GM23248 (cell line): Measurements from ENCODE around the gene ARHGEF10L. TPM values are rescaled to one million over a fixed set of nuclear protein-coding genes. Genes with fewer than 3 reads are reported as not detected.

Experiments
- DNase-seq: peaks from one replicate; pipeline ENCODE4 v3.0.0-alpha.2; 2015
- H2AFZ ChIP-seq: fragments of 200-600 bp; sonication (generic); 2 replicates; pipeline ENCODE4 v1.6.1; 2016; ENCODE audit warnings: antibody characterized with exemption
- H3F3A ChIP-seq: fragments of 200-600 bp; sonication (generic); 2 replicates; pipeline ENCODE4 v1.6.1; 2016; ENCODE audit warnings: mild to moderate bottlenecking, antibody characterized with exemption, mixed run types; ENCODE audit not compliant: insufficient read depth
- H3K27ac ChIP-seq: fragments of 200-600 bp; sonication (generic); 2 replicates; pipeline ENCODE4 v1.5.1; 2016; ENCODE audit warnings: mild to moderate bottlenecking
- H3K27me3 ChIP-seq: fragments of 200-600 bp; sonication (generic); replicated peaks from 2 replicates; pipeline ENCODE4 v1.6.1; 2016; ENCODE audit warnings: mild to moderate bottlenecking; ENCODE audit not compliant: insufficient read depth
- H3K36me3 ChIP-seq: fragments of 200-600 bp; sonication (generic); 2 replicates; pipeline ENCODE4 v1.6.1; 2016; ENCODE audit warnings: low read depth, mild to moderate bottlenecking
- H3K4me1 ChIP-seq: fragments of 200-600 bp; sonication (generic); 2 replicates; pipeline ENCODE4 v1.6.1; 2016; ENCODE audit warnings: mild to moderate bottlenecking; ENCODE audit not compliant: insufficient read depth
- H3K4me2 ChIP-seq: fragments of 200-600 bp; sonication (generic); one replicate; pipeline ENCODE4 v1.6.1; 2016; ENCODE audit warnings: mild to moderate bottlenecking; ENCODE audit not compliant: unreplicated experiment
- H3K4me3 ChIP-seq: fragments of 200-600 bp; sonication (generic); 2 replicates; pipeline ENCODE4 v1.5.1; 2016; ENCODE audit warnings: mild to moderate bottlenecking
- H3K79me2 ChIP-seq: fragments of 200-600 bp; sonication (generic); 2 replicates; pipeline ENCODE4 v1.6.1; 2016; ENCODE audit warnings: mild to moderate bottlenecking; ENCODE audit not compliant: insufficient read depth
- H3K9ac ChIP-seq: fragments of 200-600 bp; sonication (generic); 2 replicates; pipeline ENCODE4 v1.6.1; 2016; ENCODE audit warnings: mild to moderate bottlenecking
- H3K9me2 ChIP-seq: fragments of 200-600 bp; sonication (generic); 2 replicates; pipeline ENCODE4 v1.6.1; 2016; ENCODE audit warnings: mixed run types, mild to moderate bottlenecking, moderate library complexity; ENCODE audit not compliant: insufficient read depth
- H3K9me3 ChIP-seq: fragments of 200-600 bp; sonication (generic); one replicate; pipeline ENCODE4 v1.6.1; 2017; ENCODE audit warnings: low read depth
- H4K20me1 ChIP-seq: fragments of 200-600 bp; sonication (generic); 2 replicates; pipeline ENCODE4 v1.6.0; 2016; ENCODE audit not compliant: insufficient read depth
- EZH2 ChIP-seq: fragments of 200-600 bp; sonication (generic); IDR thresholded peaks from 2 replicates; pipeline ENCODE4 v1.6.1; 2018; ENCODE audit warnings: antibody characterized with exemption, mild to moderate bottlenecking; ENCODE audit not compliant: insufficient read depth, poor library complexity, severe bottlenecking
- EZH2phosphoT487 ChIP-seq: fragments of 200-600 bp; sonication (generic); IDR thresholded peaks from 2 replicates; pipeline ENCODE4 v1.6.1; 2018; ENCODE audit warnings: antibody characterized with exemption, moderate library complexity, mild to moderate bottlenecking, low read depth; ENCODE audit not compliant: insufficient read depth
- WGBS, 2 experiments: methylation state at CpG; one replicate each; pipeline ENCODE4 v1.1.6; 2015 to 2017; ENCODE audit warnings: low lambda C conversion rate in 2 of 2, low coverage in 1 of 2; ENCODE audit errors: missing lambda C conversion rate in 2 of 2; 5-methylcytosine and 5-hydroxymethylcytosine counted together
- in situ Hi-C: fragments of 300-500 bp; cut with MboI; formaldehyde crosslinking; loops from 2 replicates; pipeline ENCODE4 v1.15.0; 2020
- polyA plus RNA-seq: library from polyadenylated mRNA; unstranded; fragments of >200 nt; fragmentation: Nextera tagmentation; extraction: Ambion mirVana; gene quantifications from 2 replicates; pipeline ENCODE4 v1.2.1, GENCODE V29; 2016
- total RNA-seq: library from RNA; depleted of rRNA; stranded (reverse); fragments of >200 nt; shearing (Covaris generic); gene quantifications from 2 replicates; pipeline ENCODE4 v1.2.3, GENCODE V29; 2014

ARHGEF10L gene
- total and polyA plus RNA-seq, 2 experiments from 2014 or later, result 6.0 to 19.3 TPM

DNA sequence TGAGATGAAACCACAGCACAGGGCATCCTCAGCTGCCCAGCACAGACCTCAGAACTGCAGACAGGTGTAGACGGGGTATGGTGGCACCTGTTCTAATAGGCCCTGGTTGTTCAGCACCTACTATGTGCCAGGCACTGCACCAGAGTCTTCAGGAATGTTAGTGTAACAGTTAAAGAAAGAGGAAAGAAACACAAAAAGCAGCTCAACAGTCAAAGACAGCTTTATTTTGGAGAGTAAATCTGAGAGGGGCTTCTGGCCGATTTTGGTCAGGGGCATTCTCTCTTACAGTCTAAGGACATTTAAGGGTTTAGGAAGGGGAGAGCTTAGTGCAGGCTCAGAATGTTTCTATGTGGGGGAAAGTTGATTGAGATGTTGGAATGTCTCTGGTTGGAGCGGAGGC lies 170.5 kb downstream of the ARHGEF10L start:
- Histone ChIP-seq H3K79me2 (no peaks in the 10 kb centered on the region), H2AFZ (no peak overlapping the region), H3K4me3 (no peak overlapping the region), H3F3A (no peaks in the 10 kb centered on the region), H3K27me3 (no peaks in the 10 kb centered on the region), H3K4me1 (no peaks in the 10 kb centered on the region), H3K9me3 (no peaks in the 10 kb centered on the region), H4K20me1 (no peaks in the 10 kb centered on the region), H3K36me3 (no peaks in the 10 kb centered on the region), H3K9ac (no peak overlapping the region), H3K27ac (no peak overlapping the region), H3K4me2 (no peak overlapping the region), H3K9me2 (no peaks in the 10 kb centered on the region)
- 54 to 62% methylated on average over 3 of the region's 3 CpGs for WGBS, 2 experiments
- TF ChIP-seq EZH2 (no peak), EZH2phosphoT487 (no peak)
- no peak for DNase-seq
- in situ Hi-C loops, result no loop called here

DNA sequence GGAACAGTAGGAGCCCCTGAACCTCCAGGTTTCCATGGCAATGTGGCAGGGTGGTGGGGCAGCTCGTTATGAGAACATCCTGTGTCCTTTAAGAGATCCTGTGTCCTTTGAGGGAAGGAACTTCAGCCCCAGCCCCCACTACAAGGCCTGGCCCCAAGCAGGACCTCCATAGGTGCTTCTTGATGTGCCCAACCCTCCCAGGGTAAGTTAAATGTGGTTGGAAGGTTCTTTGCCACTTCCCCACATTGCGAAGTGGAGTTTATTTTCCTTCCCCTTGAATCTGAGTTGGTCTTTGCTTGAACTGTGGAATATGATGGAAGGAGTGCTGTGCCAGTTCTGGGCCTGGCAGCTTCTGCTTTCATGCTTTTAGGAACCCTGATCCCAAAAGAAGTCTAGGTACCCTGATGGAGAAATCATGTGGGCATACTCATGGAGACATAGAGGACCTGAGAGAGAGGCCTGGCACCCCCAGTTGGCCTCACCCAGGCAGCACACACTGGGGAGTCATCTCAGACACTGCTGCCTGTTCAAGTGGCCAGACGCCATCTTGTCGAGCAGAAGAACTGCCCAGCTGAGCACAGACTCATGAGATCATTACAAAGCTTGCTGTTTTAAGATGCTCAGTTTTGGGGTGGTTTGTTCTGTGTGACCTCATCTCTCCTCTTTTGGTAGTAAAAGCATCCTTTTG lies 171.5 kb downstream of the ARHGEF10L start:
- no peaks in the 10 kb centered on the region for H3K27me3 ChIP-seq
- H3K4me2 ChIP-seq, result no peak overlapping the region
- no peaks in the 10 kb centered on the region for H3K4me1 ChIP-seq
- H3K9me2 ChIP-seq, result no peaks in the 10 kb centered on the region
- H3K9me3 ChIP-seq, result no peaks in the 10 kb centered on the region
- in situ Hi-C loops, result no loop called here
- no peaks in the 10 kb centered on the region for H4K20me1 ChIP-seq
- DNase-seq, result no peak
- H2AFZ ChIP-seq, result no peak overlapping the region
- WGBS, 2 experiments, result 45 to 57% methylated on average over 4 of the region's 4 CpGs
- H3F3A ChIP-seq, result no peaks in the 10 kb centered on the region
- H3K9ac ChIP-seq, result no peak overlapping the region
- no peaks in the 10 kb centered on the region for H3K36me3 ChIP-seq
- TF ChIP-seq EZH2 (no peak), EZH2phosphoT487 (no peak)
- no peak overlapping the region for H3K27ac ChIP-seq
- H3K4me3 ChIP-seq, result no peak overlapping the region
- no peaks in the 10 kb centered on the region for H3K79me2 ChIP-seq

- Histone ChIP-seq H3F3A (no peaks in the 10 kb centered on the region), H3K79me2 (no peaks in the 10 kb centered on the region)
Measured at GRCh38 chr1:17711577-17711910, 172.0 kb downstream of the ARHGEF10L start.

GRCh38 chr1:17711941-17712340 lies 172.4 kb downstream of the ARHGEF10L start:
- H2AFZ ChIP-seq, result no peak overlapping the region
- no peak for DNase-seq
- TF ChIP-seq EZH2phosphoT487 (no peak), EZH2 (no peak)
- in situ Hi-C loops, result no loop called here
- no peaks in the 10 kb centered on the region for H3K27me3 ChIP-seq
- no peak overlapping the region for H3K9ac ChIP-seq
- no peaks in the 10 kb centered on the region for H3K9me3 ChIP-seq
- no peak overlapping the region for H3K27ac ChIP-seq
- H3K4me1 ChIP-seq, result no peaks in the 10 kb centered on the region
- no peaks in the 10 kb centered on the region for H3K9me2 ChIP-seq
- no peaks in the 10 kb centered on the region for H3K79me2 ChIP-seq
- no peak overlapping the region for H3K4me3 ChIP-seq
- no peaks in the 10 kb centered on the region for H3K36me3 ChIP-seq
- no peak overlapping the region for H3K4me2 ChIP-seq
- no peaks in the 10 kb centered on the region for H3F3A ChIP-seq
- no peaks in the 10 kb centered on the region for H4K20me1 ChIP-seq
- WGBS, 2 experiments, result 84 to 93% methylated on average over 5 of the region's 5 CpGs

More at GRCh38 chr1:17711577-17711910, 172.0 kb downstream of the ARHGEF10L start:
- H3K4me3 ChIP-seq, result no peak overlapping the region
- no peak overlapping the region for H3K27ac ChIP-seq
- no peaks in the 10 kb centered on the region for H4K20me1 ChIP-seq
- H2AFZ ChIP-seq, result no peak overlapping the region
- H3K27me3 ChIP-seq, result no peaks in the 10 kb centered on the region
- in situ Hi-C loops, result no loop called here
- DNase-seq, result no peak
- no peak overlapping the region for H3K9ac ChIP-seq
- no peaks in the 10 kb centered on the region for H3K9me2 ChIP-seq
- TF ChIP-seq EZH2phosphoT487 (no peak), EZH2 (no peak)
- H3K9me3 ChIP-seq, result no peaks in the 10 kb centered on the region
- H3K4me1 ChIP-seq, result no peaks in the 10 kb centered on the region
- no peak overlapping the region for H3K4me2 ChIP-seq
- H3K36me3 ChIP-seq, result no peaks in the 10 kb centered on the region

GRCh38 chr1:17713993-17714392 lies 174.5 kb downstream of the ARHGEF10L start:
- DNase-seq, result no peak
- H3K4me2 ChIP-seq, result no peak overlapping the region
- no peaks in the 10 kb centered on the region for H4K20me1 ChIP-seq
- no peaks in the 10 kb centered on the region for H3F3A ChIP-seq
- 67 to 70% methylated on average over 5 of the region's 5 CpGs for WGBS, 2 experiments
- in situ Hi-C loops, result no loop called here
- H3K9ac ChIP-seq, result no peak overlapping the region
- H3K9me3 ChIP-seq, result no peaks in the 10 kb centered on the region
- no peaks in the 10 kb centered on the region for H3K36me3 ChIP-seq
- no peak overlapping the region for H3K27ac ChIP-seq
- H3K4me3 ChIP-seq, result no peak overlapping the region
- no peaks in the 10 kb centered on the region for H3K4me1 ChIP-seq
- H3K9me2 ChIP-seq, result no peaks in the 10 kb centered on the region
- H3K27me3 ChIP-seq, result no peaks in the 10 kb centered on the region
- TF ChIP-seq EZH2phosphoT487 (no peak), EZH2 (no peak)
- H3K79me2 ChIP-seq, result no peaks in the 10 kb centered on the region
- H2AFZ ChIP-seq, result no peak overlapping the region
